ENCODE data around the gene ESAM. TPM values are rescaled to one million over a fixed set of nuclear protein-coding genes. Genes with fewer than 3 reads are reported as not detected.

ESAM gene
- total and polyA plus RNA-seq, 2 experiments from 2014 or later, result 0.32 TPM; not detected in 1

GRCh38 chr11:124804884-124805283, 42.8 kb upstream of the ESAM start:
- Histone ChIP-seq H3K4me1 (ENCODE audit: insufficient read depth) (peaks cover 5% of the 10 kb centered on the region; the same call in 1 of the 2 replicates), H3K4me2 (no peak overlapping the region), H3K27me3 (ENCODE audit: insufficient read depth) (no peaks in the 10 kb centered on the region), H4K20me1 (replicated peaks; ENCODE audit: insufficient read depth) (no peaks in the 10 kb centered on the region), H3K4me3 (no peak overlapping the region), H3K9me2 (ENCODE audit: insufficient read depth) (no peaks in the 10 kb centered on the region), H3F3A (replicated peaks; ENCODE audit: low read depth) (no peaks in the 10 kb centered on the region), H2AFZ (no peak overlapping the region), H3K36me3 (ENCODE audit: insufficient read depth) (no peaks in the 10 kb centered on the region), H3K79me2 (replicated peaks; ENCODE audit: insufficient read depth) (no peaks in the 10 kb centered on the region; the same call in 1 of the 2 replicates), H3K27ac (ENCODE audit: low read depth) (no peak overlapping the region)
- TF ChIP-seq JUNB (IDR thresholded peaks at IDR 0.05; ENCODE audit: unreplicated experiment) (no peak), ETS1 (IDR thresholded peaks at IDR 0.05) (no peak), ZNF462 (CRISPR knock-in tag; IDR thresholded peaks at IDR 0.05) (no peak), CTCF (conservative IDR thresholded peaks at IDR 0.05; ENCODE audit: low read depth in 2 of 2) (no peak), NANOG (IDR thresholded peaks at IDR 0.05; ENCODE audit: borderline replicate concordance) (no peak), ZNF114 (CRISPR knock-in tag; IDR thresholded peaks at IDR 0.05) (no peak)
- no peak for ATAC-seq
- Mint-ChIP-seq H3K4me3 (no peak overlapping the region), H3K9me3 (peaks cover 3% of the 10 kb centered on the region; the same call in 1 of the 3 replicates), H3K27me3 (ENCODE audit: insufficient read depth, low read depth, poor library complexity) (peaks cover 8% of the 10 kb centered on the region), H3K36me3 (ENCODE audit: low read depth) (peaks cover 21% of the 10 kb centered on the region; the same call in 2 of the 3 replicates), H3K27ac (no peak overlapping the region), H3K4me1 (peaks cover 10% of the 10 kb centered on the region)
- DNase-seq (ENCODE audit: low spot score), result no peak

Measured in GM23338 (cell line).